HEK293 (cell line): Measurements from ENCODE around the gene DYRK4.
"Not testable (repeated sequence)": the region's sequence is repeated elsewhere in the genome, so short reads cannot be mapped to it uniquely, and the experiment has no call there.

ENCODE experiments used
- CTCF ChIA-PET: fragments of 350-600 bp; formaldehyde crosslinking; extraction: SDS; loops from one replicate; lab custom pipeline; 2021; ENCODE audit warnings: antibody characterized with exemption; lab: Yijun Ruan, JAX
- POLR2A ChIA-PET: fragments of 300-600 bp; formaldehyde crosslinking; extraction: SDS; loops from one replicate; lab custom pipeline; 2020; ENCODE audit warnings: antibody characterized with exemption, inconsistent platforms; lab: Yijun Ruan, JAX
- H3K27ac ChIP-seq: fragments of 200-500 bp; sonication (Bioruptor generic); 2 replicates; pipeline ENCODE4 v1.5.1; 2014; ENCODE audit warnings: low read depth, low read length, control low read depth, inconsistent platforms; ENCODE audit errors: extremely low read depth
- H3K36me3 ChIP-seq, 2 experiments: fragments of 200-500 bp in 1 of 2; sonication (Bioruptor generic) in 1 of 2; 1 replicate in 1 of 2; 2 replicates in 1 of 2; pipeline ENCODE4 v1.5.1; 2014 to 2017; ENCODE audit warnings: inconsistent platforms in 2 of 2, low read length in 2 of 2; ENCODE audit not compliant: control insufficient read depth in 2 of 2, insufficient read depth in 1 of 2
- H3K4me1 ChIP-seq: fragments of 200-500 bp; sonication (Bioruptor generic); 2 replicates; pipeline ENCODE4 v1.5.1; 2014; ENCODE audit warnings: mild to moderate bottlenecking, low read length, inconsistent platforms; ENCODE audit not compliant: control insufficient read depth, insufficient read depth
- H3K4me3 ChIP-seq: 2 replicates; pipeline ENCODE4 v1.5.1; 2011; ENCODE audit warnings: low read depth, mild to moderate bottlenecking, control low read depth, low read length, moderate library complexity
- H3K9me3 ChIP-seq: fragments of 200-500 bp; sonication (Bioruptor generic); 2 replicates; pipeline ENCODE4 v1.5.1; 2014; ENCODE audit warnings: low read depth, low read length, inconsistent platforms; ENCODE audit not compliant: control insufficient read depth, insufficient read depth
- TSHZ1 ChIP-seq: fragments of 450-650 bp; formaldehyde crosslinking; IDR thresholded peaks from 2 replicates; pipeline ENCODE4 v1.5.1; 2016; ENCODE audit warnings: missing biosample characterization, missing genetic modification characterization, borderline replicate concordance
- ZBTB21 ChIP-seq: fragments of 450-650 bp; formaldehyde crosslinking; IDR thresholded peaks from 2 replicates; pipeline ENCODE4 v1.5.1; 2017; ENCODE audit warnings: missing biosample characterization, missing genetic modification characterization
- ZNF146 ChIP-seq: fragments of 450-650 bp; formaldehyde crosslinking; IDR thresholded peaks from 2 replicates; pipeline ENCODE4 v1.5.1; 2016; ENCODE audit warnings: missing biosample characterization, missing genetic modification characterization
- ZNF394 ChIP-seq: fragments of 450-650 bp; formaldehyde crosslinking; IDR thresholded peaks from 2 replicates; pipeline ENCODE4 v1.5.1; 2016; ENCODE audit warnings: missing biosample characterization, missing genetic modification characterization, mild to moderate bottlenecking, moderate library complexity, borderline replicate concordance
- ZNF521 ChIP-seq: fragments of 450-650 bp; formaldehyde crosslinking; IDR thresholded peaks from 2 replicates; pipeline ENCODE4 v1.5.1; 2017; ENCODE audit warnings: missing biosample characterization, mild to moderate bottlenecking, missing genetic modification characterization
- ZNF654 ChIP-seq: fragments of 450-650 bp; formaldehyde crosslinking; IDR thresholded peaks from 2 replicates; pipeline ENCODE4 v1.5.1; 2016; ENCODE audit warnings: low read depth, missing biosample characterization, missing genetic modification characterization
- TF ChIP-seq, protein P1 (sequence below): fragments of 450-650 bp; formaldehyde crosslinking; IDR thresholded peaks from 2 replicates; pipeline ENCODE4 v1.5.1; 2016; ENCODE audit warnings: missing biosample characterization, missing genetic modification characterization
- TF ChIP-seq, protein P2 (sequence below): fragments of 450-650 bp; formaldehyde crosslinking; IDR thresholded peaks from 2 replicates; pipeline ENCODE4 v1.5.1; 2016; ENCODE audit warnings: missing biosample characterization, missing genetic modification characterization
- TF ChIP-seq, protein P3 (sequence below): fragments of 450-650 bp; formaldehyde crosslinking; conservative IDR thresholded peaks from 2 replicates; pipeline ENCODE4 v1.5.1; 2016; ENCODE audit warnings: low read depth, missing biosample characterization, missing genetic modification characterization

The DYRK4 gene

GRCh38 chr12:4518106-4518728 lies 43.8 kb upstream of the DYRK4 start (continued):
- TF ChIP-seq TSHZ1 (tag by site-specific recombination) (no peak), ZNF394 (tag by site-specific recombination) (no peak), ZBTB21 (tag by site-specific recombination) (no peak), ZNF521 (tag by site-specific recombination) (no peak)
- TF ChIP-seq, protein P1, sequence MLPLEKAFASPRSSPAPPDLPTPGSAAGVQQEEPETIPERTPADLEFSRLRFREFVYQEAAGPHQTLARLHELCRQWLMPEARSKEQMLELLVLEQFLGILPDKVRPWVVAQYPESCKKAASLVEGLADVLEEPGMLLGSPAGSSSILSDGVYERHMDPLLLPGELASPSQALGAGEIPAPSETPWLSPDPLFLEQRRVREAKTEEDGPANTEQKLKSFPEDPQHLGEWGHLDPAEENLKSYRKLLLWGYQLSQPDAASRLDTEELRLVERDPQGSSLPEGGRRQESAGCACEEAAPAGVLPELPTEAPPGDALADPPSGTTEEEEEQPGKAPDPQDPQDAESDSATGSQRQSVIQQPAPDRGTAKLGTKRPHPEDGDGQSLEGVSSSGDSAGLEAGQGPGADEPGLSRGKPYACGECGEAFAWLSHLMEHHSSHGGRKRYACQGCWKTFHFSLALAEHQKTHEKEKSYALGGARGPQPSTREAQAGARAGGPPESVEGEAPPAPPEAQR (tag by site-specific recombination), result no peak

- H3K4me1 ChIP-seq, H3K4me3 ChIP-seq, H3K27ac ChIP-seq, H3K9me3 ChIP-seq, POLR2A ChIA-PET: not testable (repeated sequence)
- TF ChIP-seq ZNF146 (tag by site-specific recombination), result peak; percentile 98
- TF ChIP-seq, protein P2, sequence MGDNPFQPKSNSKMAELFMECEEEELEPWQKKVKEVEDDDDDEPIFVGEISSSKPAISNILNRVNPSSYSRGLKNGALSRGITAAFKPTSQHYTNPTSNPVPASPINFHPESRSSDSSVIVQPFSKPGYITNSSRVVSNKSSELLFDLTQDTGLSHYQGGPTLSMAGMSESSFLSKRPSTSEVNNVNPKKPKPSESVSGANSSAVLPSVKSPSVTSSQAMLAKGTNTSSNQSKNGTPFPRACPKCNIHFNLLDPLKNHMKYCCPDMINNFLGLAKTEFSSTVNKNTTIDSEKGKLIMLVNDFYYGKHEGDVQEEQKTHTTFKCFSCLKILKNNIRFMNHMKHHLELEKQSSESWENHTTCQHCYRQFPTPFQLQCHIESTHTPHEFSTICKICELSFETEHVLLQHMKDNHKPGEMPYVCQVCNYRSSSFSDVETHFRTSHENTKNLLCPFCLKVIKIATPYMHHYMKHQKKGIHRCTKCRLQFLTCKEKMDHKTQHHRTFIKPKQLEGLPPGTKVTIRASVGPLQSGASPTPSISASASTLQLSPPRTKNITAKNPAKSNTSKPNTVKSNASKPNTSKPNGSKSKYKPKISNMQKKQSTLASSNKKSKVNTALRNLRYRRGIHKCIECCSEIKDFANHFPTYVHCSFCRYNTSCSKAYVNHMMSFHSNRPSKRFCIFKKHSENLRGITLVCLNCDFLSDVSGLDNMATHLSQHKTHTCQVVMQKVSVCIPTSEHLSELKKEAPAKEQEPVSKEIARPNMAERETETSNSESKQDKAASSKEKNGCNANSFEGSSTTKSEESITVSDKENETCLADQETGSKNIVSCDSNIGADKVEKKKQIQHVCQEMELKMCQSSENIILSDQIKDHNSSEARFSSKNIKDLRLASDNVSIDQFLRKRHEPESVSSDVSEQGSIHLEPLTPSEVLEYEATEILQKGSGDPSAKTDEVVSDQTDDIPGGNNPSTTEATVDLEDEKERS (tag by site-specific recombination), result 0 out of 2 replicates have a peak, but pooled peaks have one; percentile 49
- CTCF ChIA-PET, result interaction anchor here (1.5 to 1.9 kb wide), 2 partner anchors 103 to 141 kb away, joined by 5 to 6 read pairs; no protein-coding TSS in a partner anchor
- H3K36me3 ChIP-seq, result peaks cover 18 to 39% of the 10 kb centered on the region in 2 experiments
These were observed 38.6 kb upstream of the DYRK4 start for GRCh38 chr12:4523443-4523842.

- Histone ChIP-seq H3K4me1 (no peaks in the 10 kb centered on the region), H3K4me3 (no peak overlapping the region), H3K36me3 (peaks cover 34 to 53% of the 10 kb centered on the region in 2 experiments), H3K27ac (no peak overlapping the region)
- POLR2A ChIA-PET, result no interaction called here
- TF ChIP-seq, protein P3, sequence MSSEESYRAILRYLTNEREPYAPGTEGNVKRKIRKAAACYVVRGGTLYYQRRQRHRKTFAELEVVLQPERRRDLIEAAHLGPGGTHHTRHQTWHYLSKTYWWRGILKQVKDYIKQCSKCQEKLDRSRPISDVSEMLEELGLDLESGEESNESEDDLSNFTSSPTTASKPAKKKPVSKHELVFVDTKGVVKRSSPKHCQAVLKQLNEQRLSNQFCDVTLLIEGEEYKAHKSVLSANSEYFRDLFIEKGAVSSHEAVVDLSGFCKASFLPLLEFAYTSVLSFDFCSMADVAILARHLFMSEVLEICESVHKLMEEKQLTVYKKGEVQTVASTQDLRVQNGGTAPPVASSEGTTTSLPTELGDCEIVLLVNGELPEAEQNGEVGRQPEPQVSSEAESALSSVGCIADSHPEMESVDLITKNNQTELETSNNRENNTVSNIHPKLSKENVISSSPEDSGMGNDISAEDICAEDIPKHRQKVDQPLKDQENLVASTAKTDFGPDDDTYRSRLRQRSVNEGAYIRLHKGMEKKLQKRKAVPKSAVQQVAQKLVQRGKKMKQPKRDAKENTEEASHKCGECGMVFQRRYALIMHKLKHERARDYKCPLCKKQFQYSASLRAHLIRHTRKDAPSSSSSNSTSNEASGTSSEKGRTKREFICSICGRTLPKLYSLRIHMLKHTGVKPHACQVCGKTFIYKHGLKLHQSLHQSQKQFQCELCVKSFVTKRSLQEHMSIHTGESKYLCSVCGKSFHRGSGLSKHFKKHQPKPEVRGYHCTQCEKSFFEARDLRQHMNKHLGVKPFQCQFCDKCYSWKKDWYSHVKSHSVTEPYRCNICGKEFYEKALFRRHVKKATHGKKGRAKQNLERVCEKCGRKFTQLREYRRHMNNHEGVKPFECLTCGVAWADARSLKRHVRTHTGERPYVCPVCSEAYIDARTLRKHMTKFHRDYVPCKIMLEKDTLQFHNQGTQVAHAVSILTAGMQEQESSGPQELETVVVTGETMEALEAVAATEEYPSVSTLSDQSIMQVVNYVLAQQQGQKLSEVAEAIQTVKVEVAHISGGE, result no peak
- TF ChIP-seq ZNF654, result peak; percentile 56
- TF ChIP-seq, all 188 proteins: peak for 1
- CTCF ChIA-PET, result interaction anchor here (0.6 to 4.1 kb wide), 15 partner anchors 9 to 521 kb away, joined by 3 to 35 read pairs (median 3); partner anchors contain the start of gene FGF23
- H3K9me3 ChIP-seq, result no peaks in the 10 kb centered on the region
These were observed 35.0 kb upstream of the DYRK4 start for GRCh38 chr12:4526923-4527546.
